KMS-11 (cell line): Measurements from ENCODE around the gene CWF19L1.

Source experiments
- H2AFZ ChIP-seq: fragments of 200-600 bp; sonication (generic); 2 replicates; pipeline ENCODE4 v1.6.1; 2016; ENCODE audit warnings: antibody characterized with exemption, mixed run types, low read depth
- H3K27ac ChIP-seq: fragments of 200-600 bp; sonication (generic); 2 replicates; pipeline ENCODE4 v1.6.1; 2016; ENCODE audit warnings: mild to moderate bottlenecking, mixed run types
- H3K27me3 ChIP-seq: fragments of 200-600 bp; sonication (generic); 2 replicates; pipeline ENCODE4 v1.6.1; 2017; ENCODE audit warnings: mild to moderate bottlenecking, low read depth, mixed run types, moderate library complexity; ENCODE audit not compliant: insufficient read depth
- H3K36me3 ChIP-seq: fragments of 200-600 bp; sonication (generic); 2 replicates; pipeline ENCODE4 v1.6.1; 2017; ENCODE audit warnings: mild to moderate bottlenecking, mixed run types; ENCODE audit not compliant: insufficient read depth
- H3K4me1 ChIP-seq: fragments of 200-600 bp; sonication (generic); 2 replicates; pipeline ENCODE4 v1.6.1; 2016; ENCODE audit warnings: mild to moderate bottlenecking, low read depth, mixed run types; ENCODE audit not compliant: poor library complexity, severe bottlenecking
- H3K4me2 ChIP-seq: fragments of 200-600 bp; sonication (generic); 2 replicates; pipeline ENCODE4 v1.7.0; 2016; ENCODE audit warnings: mild to moderate bottlenecking, mixed run types
- H3K4me3 ChIP-seq: fragments of 200-600 bp; sonication (generic); IDR thresholded peaks from 2 replicates; pipeline ENCODE4 v1.6.1; 2017; ENCODE audit warnings: low read depth, low read length, mixed read lengths; ENCODE audit not compliant: insufficient read depth
- H3K79me2 ChIP-seq: fragments of 200-600 bp; sonication (generic); 2 replicates; pipeline ENCODE4 v1.6.1; 2016; ENCODE audit warnings: low read depth, mixed run types; ENCODE audit not compliant: insufficient read depth
- H3K9ac ChIP-seq: fragments of 200-600 bp; sonication (generic); 2 replicates; pipeline ENCODE4 v1.6.1; 2016; ENCODE audit warnings: mild to moderate bottlenecking, mixed run types
- H4K20me1 ChIP-seq: fragments of 200-600 bp; sonication (generic); 2 replicates; pipeline ENCODE4 v1.6.1; 2016; ENCODE audit warnings: mild to moderate bottlenecking, mixed run types; ENCODE audit not compliant: insufficient read depth
- TF ChIP-seq, protein P1 (sequence below): fragments of 200-600 bp; sonication (generic); conservative IDR thresholded peaks from 2 replicates; pipeline ENCODE4 v1.6.1; 2017; ENCODE audit warnings: low read depth, mild to moderate bottlenecking, antibody characterized with exemption, low read length, moderate library complexity, mixed read lengths

CWF19L1 gene

DNA sequence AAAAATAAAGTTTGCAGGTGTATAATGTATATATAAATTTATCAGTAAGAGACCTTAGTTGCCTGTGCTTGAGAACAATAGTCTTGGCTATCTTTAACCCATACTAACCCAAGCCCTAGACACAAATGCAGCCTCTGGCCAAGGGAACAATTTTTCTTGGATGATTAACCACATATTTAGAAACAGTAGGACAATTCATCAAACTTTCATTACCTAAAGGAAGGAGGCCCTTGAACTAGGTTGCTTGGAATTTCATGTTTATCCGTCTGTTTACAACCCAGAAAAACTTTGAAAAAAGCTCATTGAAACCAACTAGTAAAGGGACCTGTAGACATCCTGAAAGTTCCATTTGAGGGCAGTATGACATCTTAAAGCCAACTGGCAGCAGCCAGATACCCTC is 72.7 kb downstream of the CWF19L1 start:
- TF ChIP-seq, protein P1, sequence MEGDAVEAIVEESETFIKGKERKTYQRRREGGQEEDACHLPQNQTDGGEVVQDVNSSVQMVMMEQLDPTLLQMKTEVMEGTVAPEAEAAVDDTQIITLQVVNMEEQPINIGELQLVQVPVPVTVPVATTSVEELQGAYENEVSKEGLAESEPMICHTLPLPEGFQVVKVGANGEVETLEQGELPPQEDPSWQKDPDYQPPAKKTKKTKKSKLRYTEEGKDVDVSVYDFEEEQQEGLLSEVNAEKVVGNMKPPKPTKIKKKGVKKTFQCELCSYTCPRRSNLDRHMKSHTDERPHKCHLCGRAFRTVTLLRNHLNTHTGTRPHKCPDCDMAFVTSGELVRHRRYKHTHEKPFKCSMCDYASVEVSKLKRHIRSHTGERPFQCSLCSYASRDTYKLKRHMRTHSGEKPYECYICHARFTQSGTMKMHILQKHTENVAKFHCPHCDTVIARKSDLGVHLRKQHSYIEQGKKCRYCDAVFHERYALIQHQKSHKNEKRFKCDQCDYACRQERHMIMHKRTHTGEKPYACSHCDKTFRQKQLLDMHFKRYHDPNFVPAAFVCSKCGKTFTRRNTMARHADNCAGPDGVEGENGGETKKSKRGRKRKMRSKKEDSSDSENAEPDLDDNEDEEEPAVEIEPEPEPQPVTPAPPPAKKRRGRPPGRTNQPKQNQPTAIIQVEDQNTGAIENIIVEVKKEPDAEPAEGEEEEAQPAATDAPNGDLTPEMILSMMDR: no peak
- no peaks in the 10 kb centered on the region for H3K36me3 ChIP-seq

DNA sequence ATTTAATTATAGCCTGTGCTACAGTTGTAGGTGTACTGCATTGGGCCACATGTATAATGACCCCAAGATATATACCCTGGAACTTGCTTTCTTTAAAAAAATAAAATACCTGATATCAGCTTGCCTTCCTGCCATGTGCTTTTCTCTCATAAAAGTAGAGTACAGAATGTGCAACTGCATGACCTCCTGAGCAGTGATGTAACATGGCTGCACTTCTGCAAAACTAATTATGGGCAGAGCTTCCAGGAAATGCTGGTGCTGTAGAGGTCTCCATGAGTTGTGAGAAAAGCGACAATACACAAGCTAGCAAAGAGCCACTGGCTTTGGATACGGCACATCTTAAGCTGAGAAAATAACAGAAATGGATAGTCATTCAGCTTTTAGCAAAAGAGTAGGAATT is 75.1 kb downstream of the CWF19L1 start:
- Histone ChIP-seq H3K36me3 (no peaks in the 10 kb centered on the region), H3K79me2 (peaks cover 6% of the 10 kb centered on the region; the same call in 1 of the 2 replicates), H3K4me3 (no peak overlapping the region), H3K27me3 (no peaks in the 10 kb centered on the region), H3K27ac (no peak overlapping the region), H2AFZ (no peak overlapping the region), H3K4me2 (no peak overlapping the region), H4K20me1 (no peaks in the 10 kb centered on the region), H3K9ac (no peak overlapping the region), H3K4me1 (peaks cover 10% of the 10 kb centered on the region)
- TF ChIP-seq, protein P1: no peak

More for the DNA sequence above, 72.7 kb downstream of the CWF19L1 start:
- H3K27ac ChIP-seq: no peak overlapping the region
- H3K4me3 ChIP-seq: no peak overlapping the region
- peaks cover 9% of the 10 kb centered on the region for H3K4me1 ChIP-seq
- H3K79me2 ChIP-seq: no peaks in the 10 kb centered on the region
- no peaks in the 10 kb centered on the region for H3K27me3 ChIP-seq
- no peak overlapping the region for H2AFZ ChIP-seq
- no peaks in the 10 kb centered on the region for H4K20me1 ChIP-seq
- no peak overlapping the region for H3K9ac ChIP-seq
- H3K4me2 ChIP-seq: no peak overlapping the region

DNA sequence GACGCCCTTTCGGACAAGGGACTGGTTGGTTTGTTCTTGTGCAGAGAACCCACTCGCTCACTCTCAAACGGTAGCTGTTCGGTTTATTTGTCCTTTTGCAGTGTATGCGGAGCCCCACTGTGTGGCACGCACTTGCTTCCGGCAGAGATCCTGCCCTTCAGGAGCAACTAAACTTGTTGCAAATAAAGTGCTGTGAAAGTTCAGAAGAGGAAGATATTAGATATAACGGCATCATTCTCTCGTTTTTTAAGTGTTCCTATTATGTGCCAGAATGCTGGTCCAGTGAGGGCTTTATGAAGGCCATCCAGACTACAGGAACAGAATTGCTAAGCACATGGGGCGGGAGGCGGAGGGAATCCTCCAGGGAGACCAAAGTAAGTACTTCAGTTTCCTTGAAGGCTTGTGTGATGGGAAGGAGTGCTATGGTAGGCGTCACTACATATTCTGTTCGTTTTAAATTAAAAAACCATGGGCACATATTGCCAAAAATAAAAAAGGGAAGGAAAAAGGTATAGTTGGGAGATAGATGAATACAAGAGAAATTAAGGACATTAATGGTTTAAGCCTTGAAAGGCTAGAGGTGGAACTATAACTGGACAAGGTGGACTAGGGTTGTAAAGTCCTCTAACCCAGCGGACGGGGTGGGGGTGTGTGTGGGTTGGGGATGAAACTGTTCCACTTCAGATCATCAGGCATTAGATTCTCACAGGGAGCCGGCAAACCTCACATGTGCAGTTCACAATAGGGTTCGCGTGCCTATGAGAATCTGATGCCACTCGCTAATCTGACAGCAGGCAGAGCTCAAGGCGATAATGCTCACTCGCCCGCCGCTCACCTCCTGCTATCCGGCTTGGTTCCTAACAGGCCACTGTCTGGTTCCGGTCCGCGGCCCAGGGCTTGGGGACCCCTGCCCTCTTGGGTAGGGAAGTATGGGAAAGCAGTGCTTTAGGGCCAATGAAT is 80.9 kb downstream of the CWF19L1 start:
- H3K4me2 ChIP-seq: peak overlapping the region; percentile 61
- H2AFZ ChIP-seq: peak overlapping the region; percentile 83
- no peaks in the 10 kb centered on the region for H3K36me3 ChIP-seq
- peak overlapping the region; percentile 38 for H3K4me3 ChIP-seq
- TF ChIP-seq, protein P1: no peak
- H3K79me2 ChIP-seq: peaks cover 55% of the 10 kb centered on the region
- H3K9ac ChIP-seq: peak overlapping the region; percentile 92
- no peaks in the 10 kb centered on the region for H3K27me3 ChIP-seq
- peak overlapping the region; percentile 64 for H3K27ac ChIP-seq
- H4K20me1 ChIP-seq: no peaks in the 10 kb centered on the region
- H3K4me1 ChIP-seq: peaks cover 36% of the 10 kb centered on the region

DNA sequence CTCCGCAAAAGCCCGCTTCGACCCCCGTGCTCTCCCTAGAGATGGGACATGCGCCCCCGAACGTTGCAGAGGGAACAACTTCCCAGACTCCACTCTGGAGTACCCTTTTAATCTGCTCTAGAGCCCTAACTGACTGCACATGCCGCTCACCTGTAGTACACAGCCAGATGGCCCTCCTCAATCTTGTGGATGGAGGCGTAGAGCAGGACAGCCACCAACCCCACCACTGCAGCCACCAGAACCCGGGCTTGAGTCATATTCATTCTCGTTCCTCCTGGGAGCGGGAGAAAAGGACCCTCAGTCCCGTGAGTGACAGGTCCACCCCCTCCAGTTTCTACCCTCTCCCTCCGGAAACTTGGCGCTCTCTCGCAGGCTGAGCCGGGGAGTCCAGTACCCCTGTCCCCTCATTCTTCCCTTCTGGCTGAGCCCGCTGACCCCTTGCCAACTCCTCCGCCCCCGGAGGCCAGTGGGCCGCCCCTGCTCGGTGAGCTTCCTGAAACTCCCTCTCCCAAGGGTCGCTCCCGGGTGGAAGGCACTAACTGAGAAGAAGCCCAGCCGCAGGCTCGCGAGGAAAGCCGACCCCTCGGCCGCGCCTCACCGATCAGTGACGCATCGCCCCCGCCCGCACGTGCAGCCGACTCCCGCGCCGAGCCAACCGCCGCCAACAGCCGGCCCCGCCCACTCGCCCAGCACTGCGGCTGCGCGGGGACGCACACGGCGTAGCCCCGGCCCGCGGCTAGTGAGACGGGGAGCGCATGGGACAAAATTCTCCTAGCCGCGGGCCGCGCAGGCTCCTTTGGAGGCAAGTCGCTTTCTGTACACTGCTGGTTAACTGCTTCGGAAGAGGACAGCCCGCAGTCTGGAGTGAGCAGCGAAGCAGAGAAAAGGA is 81.8 kb downstream of the CWF19L1 start, which contains the start of gene ERLIN1:
Gene ERLIN1, minus strand, starts transcription at position 666 of the 889 bp plus-strand sequence. Its CDS starts 403 bp downstream, at position 263.
- Histone ChIP-seq H3K79me2 (peaks cover 55% of the 10 kb centered on the region), H3K36me3 (no peaks in the 10 kb centered on the region)

More for the DNA sequence above, 81.8 kb downstream of the CWF19L1 start, which contains the start of gene ERLIN1:
- peak within 1 kb of the TSS; percentile 38 for H3K4me3 ChIP-seq
- TF ChIP-seq, protein P1: no peak
- peak within 1 kb of the TSS; percentile 64 for H3K27ac ChIP-seq
- no peaks in the 10 kb centered on the region for H4K20me1 ChIP-seq
- peak within 1 kb of the TSS; percentile 92 for H3K4me2 ChIP-seq
- peak within 1 kb of the TSS; percentile 92 for H3K9ac ChIP-seq
- peaks cover 27% of the 10 kb centered on the region for H3K4me1 ChIP-seq
- peak within 1 kb of the TSS; percentile 83 for H2AFZ ChIP-seq
- no peaks in the 10 kb centered on the region for H3K27me3 ChIP-seq
